GM18520 (cell line): ENCODE measurements around the gene HDAC4.

Experiments
- ATAC-seq: cut with Tn5 transposase; IDR thresholded peaks from one replicate; pipeline ENCODE4 v1.9.1; 2021; ENCODE audit not compliant: unreplicated experiment

HDAC4 gene

GRCh38 chr2:239102266-239102665 lies 298.6 kb downstream of the HDAC4 start:
- ATAC-seq = no peak

- ATAC-seq = no peak
Measured at GRCh38 chr2:239101807-239102206, 299.0 kb downstream of the HDAC4 start.

GRCh38 chr2:239101071-239101470 lies 299.7 kb downstream of the HDAC4 start:
- no peak for ATAC-seq

- ATAC-seq = no peak
Measured at GRCh38 chr2:239099474-239099873, 301.3 kb downstream of the HDAC4 start.

- ATAC-seq = no peak
Measured at GRCh38 chr2:239098288-239098970, 302.4 kb downstream of the HDAC4 start.

- ATAC-seq = no peak
Measured at GRCh38 chr2:239097428-239097696, 303.5 kb downstream of the HDAC4 start.

- no peak for ATAC-seq
Measured at GRCh38 chr2:239096676-239097427, 304.0 kb downstream of the HDAC4 start.

- no peak for ATAC-seq
Measured at GRCh38 chr2:239095460-239096081, 305.2 kb downstream of the HDAC4 start.

- no peak for ATAC-seq
Measured at GRCh38 chr2:239094867-239095266, 306.0 kb downstream of the HDAC4 start.

- ATAC-seq = no peak
Measured at GRCh38 chr2:239093952-239094351, 306.9 kb downstream of the HDAC4 start.

GRCh38 chr2:239093542-239093941 lies 307.3 kb downstream of the HDAC4 start:
- no peak for ATAC-seq

GRCh38 chr2:239092571-239093294 lies 308.1 kb downstream of the HDAC4 start:
- ATAC-seq = no peak

GRCh38 chr2:239089884-239090283 lies 310.9 kb downstream of the HDAC4 start:
- ATAC-seq = no peak

- ATAC-seq = no peak
Measured at GRCh38 chr2:239087046-239087710, 313.6 kb downstream of the HDAC4 start.

GRCh38 chr2:239086325-239087020 lies 314.3 kb downstream of the HDAC4 start:
- no peak for ATAC-seq

GRCh38 chr2:239085201-239085992 lies 315.4 kb downstream of the HDAC4 start:
- ATAC-seq = no peak

- ATAC-seq = no peak
Measured at GRCh38 chr2:239084007-239084406, 316.8 kb downstream of the HDAC4 start.

GRCh38 chr2:239082425-239082824 lies 318.4 kb downstream of the HDAC4 start:
- no peak for ATAC-seq

- no peak for ATAC-seq
Measured at GRCh38 chr2:239081622-239082021, 319.2 kb downstream of the HDAC4 start.

GRCh38 chr2:239081046-239081445 lies 319.8 kb downstream of the HDAC4 start:
- no peak for ATAC-seq
